ENCODE measurements around the gene PALLD.

GRCh38 chr4:168945291-168945690, 448.4 kb downstream of the PALLD start:
- TF ChIP-seq, protein P1, sequence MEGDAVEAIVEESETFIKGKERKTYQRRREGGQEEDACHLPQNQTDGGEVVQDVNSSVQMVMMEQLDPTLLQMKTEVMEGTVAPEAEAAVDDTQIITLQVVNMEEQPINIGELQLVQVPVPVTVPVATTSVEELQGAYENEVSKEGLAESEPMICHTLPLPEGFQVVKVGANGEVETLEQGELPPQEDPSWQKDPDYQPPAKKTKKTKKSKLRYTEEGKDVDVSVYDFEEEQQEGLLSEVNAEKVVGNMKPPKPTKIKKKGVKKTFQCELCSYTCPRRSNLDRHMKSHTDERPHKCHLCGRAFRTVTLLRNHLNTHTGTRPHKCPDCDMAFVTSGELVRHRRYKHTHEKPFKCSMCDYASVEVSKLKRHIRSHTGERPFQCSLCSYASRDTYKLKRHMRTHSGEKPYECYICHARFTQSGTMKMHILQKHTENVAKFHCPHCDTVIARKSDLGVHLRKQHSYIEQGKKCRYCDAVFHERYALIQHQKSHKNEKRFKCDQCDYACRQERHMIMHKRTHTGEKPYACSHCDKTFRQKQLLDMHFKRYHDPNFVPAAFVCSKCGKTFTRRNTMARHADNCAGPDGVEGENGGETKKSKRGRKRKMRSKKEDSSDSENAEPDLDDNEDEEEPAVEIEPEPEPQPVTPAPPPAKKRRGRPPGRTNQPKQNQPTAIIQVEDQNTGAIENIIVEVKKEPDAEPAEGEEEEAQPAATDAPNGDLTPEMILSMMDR (IDR thresholded peaks at IDR 0.05) = no peak
- TF ChIP-seq POLR2A (IDR thresholded peaks at IDR 0.05) = no peak
- no peak for TF ChIP-seq EP300 (IDR thresholded peaks at IDR 0.05)
- TF ChIP-seq POLR2AphosphoS5 (IDR thresholded peaks at IDR 0.05) = no peak

Measured in sigmoid colon (tissue), 4 donors.